ENCODE data around the gene SYF2.
"Not testable (repeated sequence)": the region's sequence is repeated elsewhere in the genome, so short reads cannot be mapped to it uniquely, and the experiment has no call there.

- not testable (repeated sequence) for TF ChIP-seq CTCF (conservative IDR thresholded peaks at IDR 0.05; ENCODE audit: low read length); EZH2phosphoT487 (IDR thresholded peaks at IDR 0.05; ENCODE audit: borderline replicate concordance, low read depth, low read length)
Measured at GRCh38 chr1:25272238-25272637, 39.9 kb upstream of the SYF2 start, which contains the start of gene RHD.
